AG09309 (cell line): ENCODE measurements around the gene GRAMD4.

Source experiments
- DNase-seq: peaks from one replicate; pipeline ENCODE4 v3.0.0-alpha.2; 2010; ENCODE audit warnings: low read depth
- H3K4me3 ChIP-seq: 2 replicates; pipeline ENCODE4 v1.5.1; 2011; ENCODE audit warnings: mild to moderate bottlenecking, low read depth, low read length, moderate library complexity; ENCODE audit not compliant: control insufficient read depth
- CTCF ChIP-seq: IDR thresholded peaks from 2 replicates; pipeline ENCODE4 v1.5.1; 2011; ENCODE audit warnings: mild to moderate bottlenecking, low read depth, low read length, inconsistent platforms; ENCODE audit not compliant: insufficient read depth, control insufficient read depth; ENCODE audit errors: missing control alignments

The GRAMD4 gene

GRCh38 chr22:46574993-46575910 is 44.9 kb upstream of the GRAMD4 start:
- DNase-seq = no peak
- H3K4me3 ChIP-seq = no peak overlapping the region
- TF ChIP-seq CTCF = no peak

DNA sequence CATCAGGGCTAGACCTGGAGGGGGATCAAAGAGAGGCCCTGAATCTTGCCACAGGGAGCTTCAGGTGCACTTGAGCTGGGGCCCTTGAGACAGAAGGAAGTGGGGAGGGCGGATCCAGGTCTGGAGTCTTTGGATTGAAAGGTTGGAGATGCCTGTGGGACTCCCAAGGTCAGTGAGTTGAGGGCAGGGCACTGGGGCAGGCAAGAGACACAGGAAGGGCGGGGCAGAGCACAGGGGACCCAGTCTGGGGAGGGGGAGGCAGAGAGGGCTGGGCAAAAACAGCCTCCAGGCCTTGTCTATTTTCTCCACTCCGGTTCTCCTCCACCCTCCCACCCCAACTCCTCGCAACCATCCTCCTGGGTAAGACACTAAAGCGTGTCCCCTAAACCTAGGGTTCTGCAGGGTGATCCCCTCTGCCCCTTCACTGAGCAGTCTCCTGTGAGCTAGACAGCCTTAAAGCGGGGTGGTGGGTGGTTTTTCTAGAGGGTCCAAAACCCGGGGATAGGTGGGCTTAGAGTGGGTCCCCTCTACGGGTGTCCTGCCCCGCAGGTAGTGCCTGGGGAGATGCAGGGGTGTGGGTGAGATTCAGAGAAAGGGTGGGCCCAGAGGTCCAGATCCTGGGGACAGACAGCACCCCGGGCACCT is 44.2 kb upstream of the GRAMD4 start:
- DNase-seq = no peak
- peak overlapping the region; percentile 35 for H3K4me3 ChIP-seq
- no peak for TF ChIP-seq CTCF

DNA sequence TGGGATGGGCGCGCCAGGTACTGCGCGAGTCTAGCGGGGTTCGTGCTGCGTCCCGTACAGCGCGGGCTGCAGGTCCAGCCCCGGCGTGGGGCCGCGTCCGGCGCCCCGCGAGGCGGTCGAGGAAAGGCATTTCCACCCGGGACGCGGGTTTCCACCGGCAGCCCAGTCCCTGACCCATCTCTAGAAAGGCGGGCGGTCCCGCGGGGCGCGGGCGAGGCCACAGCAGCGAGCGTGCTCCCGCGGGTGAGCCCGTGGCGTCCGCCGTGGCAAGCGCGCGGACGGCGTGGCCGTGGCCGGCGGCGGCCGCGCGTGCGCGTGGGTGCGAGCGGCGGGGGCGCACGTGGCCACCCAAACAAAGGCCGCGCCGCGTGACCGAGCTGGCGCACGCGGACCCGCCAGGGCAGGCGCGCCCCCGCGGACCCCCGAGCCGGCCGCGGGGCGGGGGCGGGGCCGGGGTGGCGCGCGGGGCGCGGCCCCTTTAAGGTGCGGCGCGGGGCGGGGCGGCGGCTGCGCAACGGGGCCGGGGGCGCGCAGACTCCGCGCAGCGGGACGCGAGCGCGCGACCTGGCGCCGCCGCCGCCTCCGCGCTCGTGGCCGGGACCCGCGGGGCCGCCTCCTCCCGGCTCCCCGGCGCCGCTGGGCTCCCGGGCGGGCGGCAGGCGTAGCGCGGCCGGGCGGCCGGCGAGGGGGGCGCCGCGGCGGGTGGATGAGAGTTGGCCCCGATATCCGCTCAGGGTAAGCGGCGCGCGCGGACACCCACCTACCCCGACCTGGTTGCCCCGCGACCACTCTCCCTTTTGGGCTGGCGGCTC is 43.4 kb upstream of the GRAMD4 start:
- TF ChIP-seq CTCF = no peak
- DNase-seq = no peak
- H3K4me3 ChIP-seq = peak overlapping the region; percentile 80

DNA sequence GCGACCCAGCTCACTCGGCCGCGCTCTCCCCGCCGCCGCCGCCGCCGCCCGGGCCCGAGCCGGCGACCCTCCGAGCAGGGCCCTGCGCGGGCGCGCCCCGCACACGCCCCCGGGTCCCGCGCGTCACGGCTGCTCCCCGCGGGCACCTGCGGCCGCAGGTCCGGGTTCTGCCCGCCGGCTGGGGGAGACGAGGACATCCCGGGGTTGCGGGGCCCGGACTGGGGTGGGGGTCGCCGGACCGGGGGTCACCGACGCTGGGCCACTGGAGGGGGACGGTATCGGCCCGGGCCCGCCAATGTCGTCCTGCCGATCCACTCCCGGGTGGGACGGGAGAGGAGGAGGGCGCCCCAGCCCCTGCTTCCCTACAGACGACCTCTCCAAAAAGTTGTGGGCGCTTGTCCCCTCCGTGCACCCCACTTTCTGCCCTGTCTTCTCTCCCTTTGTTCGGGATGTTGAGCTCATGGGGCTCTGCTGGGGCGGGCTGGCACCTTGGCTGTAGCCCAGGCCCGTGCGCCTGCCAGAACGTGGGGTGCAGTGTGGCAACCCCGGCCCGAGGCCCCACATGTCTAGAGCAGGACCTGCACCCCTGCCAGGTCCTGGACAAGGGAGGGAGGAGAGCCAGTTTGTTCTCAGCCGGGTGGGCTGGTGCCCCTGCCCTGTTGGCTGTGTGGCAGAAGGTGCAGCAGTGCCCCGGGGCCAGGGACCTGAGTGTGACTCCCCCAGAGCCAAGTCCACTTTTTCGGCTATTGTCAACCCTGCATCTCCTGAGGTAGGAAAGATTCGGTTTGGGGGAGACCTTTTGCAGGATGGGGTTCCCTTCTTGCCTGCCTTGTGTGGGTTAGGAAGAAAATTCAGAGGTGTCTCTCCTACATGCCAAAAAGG is 42.6 kb upstream of the GRAMD4 start:
- no peak for DNase-seq
- TF ChIP-seq CTCF = no peak

GRCh38 chr22:46578251-46578823 is 41.8 kb upstream of the GRAMD4 start:
- DNase-seq = no peak
- no peak for TF ChIP-seq CTCF
- H3K4me3 ChIP-seq = peak overlapping the region; percentile 80

More for the DNA sequence above, 42.6 kb upstream of the GRAMD4 start:
- H3K4me3 ChIP-seq = peak overlapping the region; percentile 80
